IPS DF 6.9 (cell line): ENCODE data around the gene NUP205.
"Not testable (repeated sequence)": the region's sequence is repeated elsewhere in the genome, so short reads cannot be mapped to it uniquely, and the experiment has no call there.

Experiments
- DNase-seq: peaks from one replicate; pipeline ENCODE4 v3.0.0-alpha.2; 2013; ENCODE audit warnings: low read depth, low spot score
- H3K27ac ChIP-seq: one replicate; pipeline ENCODE4 v1.5.1; 2013; ENCODE audit warnings: low read length, control low read depth
- H3K27me3 ChIP-seq: 2 replicates; pipeline ENCODE4 v1.6.1; 2013; ENCODE audit warnings: mild to moderate bottlenecking, low read length; ENCODE audit not compliant: control insufficient read depth, insufficient read depth
- H3K36me3 ChIP-seq: 2 replicates; pipeline ENCODE4 v1.6.1; 2013; ENCODE audit warnings: low read length; ENCODE audit not compliant: control insufficient read depth, insufficient read depth
- H3K4me1 ChIP-seq: 2 replicates; pipeline ENCODE4 v1.6.1; 2013; ENCODE audit warnings: low read length; ENCODE audit not compliant: control insufficient read depth, insufficient read depth
- H3K4me3 ChIP-seq: 2 replicates; pipeline ENCODE4 v1.5.1; 2013; ENCODE audit warnings: mild to moderate bottlenecking, low read length
- H3K9me3 ChIP-seq: 2 replicates; pipeline ENCODE4 v1.6.1; 2013; ENCODE audit warnings: low read length, inconsistent platforms; ENCODE audit not compliant: control insufficient read depth, insufficient read depth
- WGBS: extraction: QIAGEN DNeasy Blood & Tissue Kit; methylation state at CpG from one replicate; pipeline ENCODE4 v1.1.7; 2013; ENCODE audit warnings: mixed read lengths, missing lambda C conversion rate; ENCODE audit not compliant: insufficient read length, insufficient coverage; 5-methylcytosine and 5-hydroxymethylcytosine counted together

NUP205 gene

DNA sequence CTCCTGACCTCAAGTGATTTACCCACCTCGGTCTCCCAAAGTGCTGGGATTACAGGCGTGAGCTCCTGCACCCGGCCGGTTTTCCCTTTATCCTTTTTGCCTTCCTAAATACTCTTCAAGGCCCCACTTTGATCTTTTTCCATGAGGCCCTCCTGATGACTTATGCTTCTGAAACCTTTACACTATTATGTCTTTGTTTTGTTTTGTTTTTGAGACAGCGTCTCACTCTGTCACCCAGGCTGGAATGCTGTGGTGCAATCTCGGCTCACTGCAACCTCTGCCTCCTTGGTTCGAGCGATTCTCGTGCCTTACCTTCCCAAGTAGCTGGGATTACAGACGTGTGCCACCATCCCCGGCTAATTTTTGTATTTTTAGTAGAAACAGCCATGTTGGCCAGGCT is 108.4 kb downstream of the NUP205 start:
- Histone ChIP-seq H3K27ac (no peak overlapping the region), H3K36me3 (no peaks in the 10 kb centered on the region), H3K27me3 (no peaks in the 10 kb centered on the region), H3K4me3 (no peak overlapping the region), H3K9me3 (no peaks in the 10 kb centered on the region), H3K4me1 (no peaks in the 10 kb centered on the region)
- DNase-seq = no peak
- WGBS = no CpG with 5 or more reads among the region's 11 CpGs

DNA sequence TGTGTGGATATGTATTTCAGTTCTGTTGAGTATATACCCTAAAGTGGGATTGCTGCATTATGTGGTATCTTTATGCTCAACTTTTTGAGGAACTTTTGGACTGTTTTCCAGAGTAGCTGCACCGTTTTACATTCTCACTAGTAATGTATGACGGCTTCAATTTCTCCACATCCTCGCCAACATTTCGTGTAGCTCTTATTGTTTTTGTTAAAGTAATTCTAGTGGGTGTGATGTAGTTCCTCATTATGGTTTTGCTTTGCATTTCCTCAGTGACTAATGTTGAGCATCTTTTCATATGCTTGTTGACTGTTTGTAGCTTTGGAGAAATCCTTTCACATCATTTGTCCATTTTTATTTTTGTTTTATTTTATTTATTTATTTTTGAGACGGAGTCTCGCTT is 109.1 kb downstream of the NUP205 start:
- no peaks in the 10 kb centered on the region for H3K4me1 ChIP-seq
- no CpG with 5 or more reads among the region's 6 CpGs for WGBS
- DNase-seq = no peak
- H3K9me3 ChIP-seq = no peaks in the 10 kb centered on the region
- H3K36me3 ChIP-seq = no peaks in the 10 kb centered on the region
- no peaks in the 10 kb centered on the region for H3K27me3 ChIP-seq
- H3K27ac ChIP-seq = no peak overlapping the region
- no peak overlapping the region for H3K4me3 ChIP-seq

DNA sequence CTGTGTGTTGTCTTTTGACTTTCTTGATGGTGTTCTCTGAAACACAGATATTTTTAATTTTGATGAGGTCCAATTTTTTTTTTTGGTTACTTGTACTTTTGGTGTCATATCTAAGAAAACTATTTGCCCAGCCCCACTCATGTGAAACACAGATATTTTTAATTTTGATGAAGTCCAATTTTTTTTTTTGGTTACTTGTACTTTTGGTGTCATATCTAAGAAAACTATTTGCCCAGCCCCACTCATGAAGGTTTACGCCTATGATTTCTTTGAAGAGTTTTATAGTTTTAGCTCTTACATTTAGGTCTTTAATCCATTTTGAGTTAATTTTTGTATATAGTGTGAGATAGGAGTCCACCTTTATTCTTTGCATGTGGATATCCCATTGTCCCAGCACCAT is 109.9 kb downstream of the NUP205 start:
- H3K36me3 ChIP-seq, H3K4me1 ChIP-seq, H3K27me3 ChIP-seq, H3K27ac ChIP-seq, H3K4me3 ChIP-seq, H3K9me3 ChIP-seq, DNase-seq: not testable (repeated sequence)
- no CpG with 5 or more reads among the region's 1 CpG for WGBS

DNA sequence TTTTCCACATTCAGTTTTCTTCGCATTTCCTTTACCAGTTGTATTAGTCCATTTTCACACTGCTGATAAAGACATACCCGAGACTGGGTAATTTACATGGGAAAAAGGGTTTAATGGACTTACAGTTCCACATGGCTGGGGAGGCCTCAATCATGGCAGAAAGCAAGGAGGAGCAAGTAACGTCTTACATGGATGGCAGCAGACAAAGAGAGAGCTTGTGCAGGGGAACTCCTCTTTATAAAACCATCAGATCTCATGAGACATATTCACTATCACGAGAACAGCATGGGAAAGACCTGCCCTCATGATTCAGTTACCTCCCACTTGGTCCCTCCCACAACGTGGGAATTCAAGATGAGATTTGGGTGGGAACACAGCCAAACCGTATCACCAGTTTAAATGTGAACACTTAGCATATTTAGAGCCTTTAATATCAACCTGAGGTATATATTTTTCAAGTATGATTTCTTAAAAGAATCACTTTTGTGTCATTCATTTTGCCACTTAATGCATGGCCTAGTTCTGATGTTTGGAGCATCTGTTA is 111.2 kb downstream of the NUP205 start:
- not testable (repeated sequence) for DNase-seq, H3K36me3 ChIP-seq, H3K4me1 ChIP-seq, H3K27me3 ChIP-seq, H3K4me3 ChIP-seq, H3K27ac ChIP-seq, H3K9me3 ChIP-seq
- WGBS = no CpG with 5 or more reads among the region's 6 CpGs

DNA sequence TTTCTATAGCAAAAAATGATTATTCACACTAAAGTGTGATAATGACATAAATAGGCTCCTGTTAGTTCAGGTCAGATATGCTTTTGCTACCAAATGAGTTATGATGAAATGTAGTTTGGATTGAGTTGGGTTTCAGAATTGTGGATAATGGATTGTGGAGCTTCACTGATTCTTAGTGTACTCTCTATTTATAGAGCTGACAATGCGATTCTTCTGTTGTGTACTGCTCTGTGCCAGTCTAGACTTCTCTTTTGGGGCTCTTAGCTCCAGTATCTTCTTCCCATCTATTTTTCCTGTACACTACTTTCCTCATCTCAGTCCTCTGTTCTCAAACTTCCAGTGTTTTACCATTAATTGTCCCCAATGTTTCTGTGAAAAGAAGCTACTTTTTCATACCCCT is 112.1 kb downstream of the NUP205 start:
- no CpG with 5 or more reads among the region's 1 CpG for WGBS
- no peaks in the 10 kb centered on the region for H3K27me3 ChIP-seq
- H3K36me3 ChIP-seq = no peaks in the 10 kb centered on the region
- DNase-seq = no peak
- H3K27ac ChIP-seq = no peak overlapping the region
- no peak overlapping the region for H3K4me3 ChIP-seq
- H3K9me3 ChIP-seq = no peaks in the 10 kb centered on the region
- H3K4me1 ChIP-seq = no peaks in the 10 kb centered on the region

DNA sequence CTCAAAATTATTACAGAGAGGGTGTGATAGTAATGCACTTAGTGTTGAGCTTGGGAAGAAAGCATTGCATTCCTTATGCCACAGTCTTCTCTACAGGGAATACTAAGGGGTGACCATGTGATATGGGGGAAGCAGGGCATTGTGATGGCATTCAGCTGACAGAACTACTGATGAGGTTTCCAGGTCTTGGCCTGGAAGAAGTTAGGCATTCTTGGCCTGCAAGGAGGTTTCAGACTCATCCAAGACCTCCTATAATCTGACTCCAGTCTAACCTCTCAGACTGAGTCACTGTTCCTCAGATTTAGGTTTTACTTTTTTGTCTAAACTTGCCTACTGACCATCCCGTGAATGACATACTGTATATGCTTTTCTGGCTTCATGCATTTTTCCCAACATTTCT is 112.5 kb downstream of the NUP205 start:
- no CpG with 5 or more reads among the region's 1 CpG for WGBS
- Histone ChIP-seq H3K4me3 (no peak overlapping the region), H3K36me3 (no peaks in the 10 kb centered on the region), H3K27me3 (no peaks in the 10 kb centered on the region), H3K4me1 (no peaks in the 10 kb centered on the region), H3K9me3 (no peaks in the 10 kb centered on the region), H3K27ac (no peak overlapping the region)
- DNase-seq = no peak

DNA sequence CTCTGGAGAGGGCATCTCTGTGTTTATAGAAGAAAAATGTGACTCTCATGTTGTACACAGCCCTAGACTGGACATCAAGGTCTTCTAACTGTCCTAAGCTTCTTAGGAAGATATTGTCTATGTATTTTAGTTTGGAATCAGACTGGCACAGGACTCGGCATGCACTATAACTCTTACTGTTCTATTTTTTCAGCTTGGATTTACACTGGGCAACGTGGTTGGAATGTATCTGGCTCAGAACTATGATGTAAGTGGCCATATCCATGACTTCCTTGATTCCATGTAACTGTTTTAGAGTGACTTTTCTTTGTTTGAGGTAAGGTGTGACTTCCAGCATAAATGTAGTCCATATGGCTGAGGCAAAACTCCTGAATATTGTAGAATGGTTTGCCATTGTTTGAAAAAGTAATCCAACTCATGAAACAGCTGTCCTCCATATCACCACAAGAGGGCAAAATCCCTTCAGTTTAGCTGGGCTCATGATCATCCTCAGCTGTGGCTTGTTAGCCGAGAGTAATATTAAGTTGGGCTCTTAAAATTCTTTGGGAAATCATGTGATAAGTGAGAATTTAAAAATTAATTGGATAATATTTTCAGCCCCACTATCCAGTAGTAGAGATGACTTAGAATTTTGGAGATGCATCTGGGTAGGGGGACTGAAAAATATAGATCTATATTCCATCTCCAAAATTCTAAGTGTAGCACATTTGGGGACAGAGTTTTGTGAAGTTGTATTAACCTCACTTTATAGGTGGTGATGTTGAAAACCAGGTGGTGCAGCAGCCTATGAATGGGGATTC is 115.0 kb downstream of the NUP205 start:
- Histone ChIP-seq H3K27me3 (no peaks in the 10 kb centered on the region), H3K36me3 (peaks cover 2% of the 10 kb centered on the region; the same call in 1 of the 2 replicates), H3K4me1 (no peaks in the 10 kb centered on the region), H3K9me3 (no peaks in the 10 kb centered on the region), H3K27ac (no peak overlapping the region), H3K4me3 (no peak overlapping the region)
- DNase-seq = no peak
- WGBS = no CpG with 5 or more reads among the region's 3 CpGs

DNA sequence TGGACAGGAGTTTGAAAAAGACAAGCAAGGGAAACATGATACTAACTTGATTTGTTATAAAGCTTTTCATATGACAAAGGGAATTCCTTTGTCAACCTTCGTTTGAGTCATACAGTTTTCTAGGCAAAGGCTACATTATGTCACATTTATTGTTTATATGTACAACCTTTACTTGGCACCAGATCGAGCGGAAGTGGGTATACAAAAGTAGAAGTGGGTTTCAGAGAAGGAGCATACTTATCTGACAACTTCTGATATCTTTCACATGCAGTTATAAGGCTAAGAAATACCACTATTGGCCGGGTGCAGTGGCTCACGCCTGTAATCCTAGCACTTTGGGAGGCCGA is 115.6 kb downstream of the NUP205 start:
- Histone ChIP-seq H3K27ac (no peak overlapping the region), H3K4me1 (no peaks in the 10 kb centered on the region), H3K27me3 (no peaks in the 10 kb centered on the region), H3K4me3 (no peak overlapping the region), H3K9me3 (no peaks in the 10 kb centered on the region), H3K36me3 (peaks cover 2% of the 10 kb centered on the region; the same call in 1 of the 2 replicates)
- no peak for DNase-seq
- WGBS = no CpG with 5 or more reads among the region's 6 CpGs

DNA sequence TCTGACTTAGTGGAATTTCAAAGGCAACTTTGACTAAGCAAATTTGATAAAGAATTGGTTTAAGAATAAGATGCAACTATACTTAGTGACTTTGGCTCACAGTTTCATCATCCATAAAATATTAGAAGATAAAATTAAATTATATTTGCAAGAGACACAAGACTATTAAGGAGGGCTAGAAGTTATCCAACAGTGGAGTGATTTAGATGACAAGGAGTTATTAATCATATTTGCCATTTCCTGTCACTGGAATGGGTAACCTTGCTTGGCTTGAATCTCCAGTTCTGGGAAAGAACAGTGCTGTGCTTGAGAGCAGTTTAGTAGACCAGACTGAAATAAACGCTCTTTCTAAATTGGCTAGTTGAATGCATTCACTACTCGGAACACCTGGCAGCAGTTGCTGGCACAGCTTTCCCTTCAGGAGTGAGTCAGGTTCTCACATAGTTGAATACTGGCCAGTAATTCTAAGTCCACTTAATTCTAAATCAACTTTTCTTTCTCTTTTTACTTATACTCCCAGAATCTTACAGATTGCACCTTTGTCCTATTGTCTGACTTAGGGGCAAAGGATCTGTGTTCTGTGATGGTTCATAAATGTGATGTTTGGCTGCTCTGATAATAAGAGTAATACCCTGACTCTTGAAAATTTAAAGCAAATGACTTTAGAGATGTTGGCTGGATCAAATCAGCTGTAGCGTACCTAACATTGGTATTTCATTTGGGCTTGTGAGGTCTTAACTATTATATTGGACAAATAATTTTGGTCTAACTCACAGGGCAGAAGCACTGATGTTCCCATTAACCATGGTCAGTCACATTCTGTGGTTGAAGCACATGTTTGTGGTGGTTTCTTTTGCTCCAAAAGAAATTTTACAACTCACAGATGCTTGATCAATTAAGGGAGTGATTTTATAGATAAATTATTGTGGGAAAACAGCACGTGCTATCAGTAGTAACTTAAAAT is 121.2 kb downstream of the NUP205 start:
- DNase-seq = no peak
- H3K4me1 ChIP-seq = no peaks in the 10 kb centered on the region
- no peak overlapping the region for H3K4me3 ChIP-seq
- H3K36me3 ChIP-seq = peaks cover 2% of the 10 kb centered on the region; the same call in 1 of the 2 replicates
- H3K9me3 ChIP-seq = no peaks in the 10 kb centered on the region
- no peaks in the 10 kb centered on the region for H3K27me3 ChIP-seq
- no CpG with 5 or more reads among the region's 4 CpGs for WGBS
- H3K27ac ChIP-seq = no peak overlapping the region

DNA sequence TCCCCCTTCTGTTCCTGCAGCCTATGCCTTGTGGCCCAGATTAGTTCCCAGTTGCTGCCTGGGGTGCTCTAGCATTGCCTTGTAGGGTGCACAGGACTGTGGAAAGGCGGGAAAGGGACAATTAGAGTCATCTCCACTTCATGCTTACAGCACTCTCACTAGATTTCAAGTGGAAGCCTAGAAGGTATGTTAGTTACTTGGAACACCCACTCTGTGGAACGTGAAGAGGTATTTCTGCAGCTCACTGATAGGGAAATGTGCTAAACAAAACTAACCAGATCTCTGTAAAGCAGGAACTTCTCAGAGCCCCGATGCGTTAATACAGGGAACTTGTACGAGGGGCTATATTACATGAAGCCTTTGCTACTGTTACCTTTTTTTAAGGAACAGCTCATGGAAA is 124.0 kb downstream of the NUP205 start:
- H3K27ac ChIP-seq = no peak overlapping the region
- H3K27me3 ChIP-seq = no peaks in the 10 kb centered on the region
- no peak overlapping the region for H3K4me3 ChIP-seq
- no peaks in the 10 kb centered on the region for H3K9me3 ChIP-seq
- peaks cover under 1% of the 10 kb centered on the region; the same call in 1 of the 2 replicates for H3K36me3 ChIP-seq
- no CpG with 5 or more reads among the region's 5 CpGs for WGBS
- H3K4me1 ChIP-seq = no peaks in the 10 kb centered on the region
- no peak for DNase-seq
